CD14-positive monocyte (primary cell): Measurements from ENCODE around the gene IL1A. TPM values are rescaled to one million over a fixed set of nuclear protein-coding genes. Genes with fewer than 3 reads are reported as not detected.

Source experiments
- DNase-seq, 3 donors: peaks; one replicate each; pipeline ENCODE4 v3.0.0-alpha.2; 2011 to 2022
- H2AFZ ChIP-seq: 2 replicates; pipeline ENCODE4 v1.6.0; 2012; ENCODE audit warnings: mild to moderate bottlenecking, low read depth, low read length, inconsistent platforms; ENCODE audit not compliant: insufficient read depth, poor library complexity, severe bottlenecking
- H3K27ac ChIP-seq, 2 donors: 1 replicate in 1 of 2; 2 replicates in 1 of 2; pipeline ENCODE4 v1.5.1; 2012 to 2013; ENCODE audit warnings: low read length in 2 of 2, control low read depth in 1 of 2, inconsistent platforms in 1 of 2, low read depth in 1 of 2, mild to moderate bottlenecking in 1 of 2
- H3K27me3 ChIP-seq, 2 donors: one replicate each; pipeline versions ENCODE4 v1.6.0 to v1.6.1; 2011 to 2013; ENCODE audit warnings: low read length in 2 of 2; ENCODE audit not compliant: control insufficient read depth in 2 of 2, insufficient read depth in 2 of 2
- H3K36me3 ChIP-seq, 2 donors: replicated peaks in 1 of 2; 1 replicate in 1 of 2; 2 replicates in 1 of 2; pipeline versions ENCODE4 v1.5.1 to v1.6.1; 2012 to 2013; ENCODE audit warnings: low read length in 2 of 2, control low read depth in 1 of 2, inconsistent platforms in 1 of 2, mild to moderate bottlenecking in 1 of 2; ENCODE audit not compliant: insufficient read depth in 2 of 2, control insufficient read depth in 1 of 2
- H3K4me1 ChIP-seq, 2 donors: 1 replicate in 1 of 2; 2 replicates in 1 of 2; pipeline versions ENCODE4 v1.5.1 to v1.6.1; 2012 to 2013; ENCODE audit warnings: low read length in 2 of 2, control low read depth in 1 of 2, inconsistent platforms in 1 of 2, mild to moderate bottlenecking in 1 of 2, moderate library complexity in 1 of 2; ENCODE audit not compliant: insufficient read depth in 2 of 2, control insufficient read depth in 1 of 2
- H3K4me2 ChIP-seq: replicated peaks from 2 replicates; pipeline ENCODE3; 2012; ENCODE audit warnings: low read length, moderate library complexity, mild to moderate bottlenecking; ENCODE audit not compliant: poor library complexity, severe bottlenecking; ENCODE audit errors: extremely low read depth
- H3K4me3 ChIP-seq, 3 experiments: fragments of 200-600 bp in 1 of 3; sonication (generic) in 1 of 3; replicated peaks in 1 of 3; 1 replicate in 2 of 3; 2 replicates in 1 of 3; pipeline ENCODE4 v1.5.1; 2011 to 2013; ENCODE audit warnings: low read length in 3 of 3, mild to moderate bottlenecking in 3 of 3, control low read depth in 2 of 3, low read depth in 2 of 3, inconsistent platforms in 1 of 3, moderate library complexity in 1 of 3
- H3K79me2 ChIP-seq: 2 replicates; pipeline ENCODE4 v1.6.0; 2012; ENCODE audit warnings: mild to moderate bottlenecking, control low read depth, inconsistent platforms, low read length, moderate library complexity; ENCODE audit not compliant: insufficient read depth
- H3K9ac ChIP-seq: 2 replicates; pipeline ENCODE4 v1.6.0; 2017; ENCODE audit warnings: low read length, mild to moderate bottlenecking; ENCODE audit not compliant: insufficient read depth, poor library complexity, severe bottlenecking
- H3K9me3 ChIP-seq, 2 donors: replicated peaks in 1 of 2; 1 replicate in 1 of 2; 2 replicates in 1 of 2; pipeline versions ENCODE4 v1.5.1 to v1.6.1; 2012 to 2013; ENCODE audit warnings: low read length in 2 of 2, control low read depth in 1 of 2; ENCODE audit not compliant: control insufficient read depth in 1 of 2, insufficient read depth in 1 of 2
- H4K20me1 ChIP-seq: 2 replicates; pipeline ENCODE4 v1.6.0; 2012; ENCODE audit warnings: mild to moderate bottlenecking, low read length, control low read depth, moderate library complexity; ENCODE audit not compliant: insufficient read depth
- H3K27ac Mint-ChIP-seq, 7 donors: one replicate each; pipeline ENCODE4 v1.8.0; 2020; ENCODE audit warnings: mild to moderate bottlenecking in 7 of 7, mixed read lengths in 7 of 7, moderate library complexity in 6 of 7, inconsistent platforms in 2 of 7
- H3K27me3 Mint-ChIP-seq, 3 donors: one replicate each; pipeline ENCODE4 v1.8.0; 2021 to 2022; ENCODE audit warnings: low read depth in 3 of 3, mild to moderate bottlenecking in 3 of 3, mixed read lengths in 3 of 3, moderate library complexity in 3 of 3, inconsistent platforms in 1 of 3
- H3K36me3 Mint-ChIP-seq, 2 donors: one replicate each; pipeline ENCODE4 v1.8.0; 2020; ENCODE audit warnings: mixed read lengths in 2 of 2, inconsistent platforms in 1 of 2, mild to moderate bottlenecking in 1 of 2
- H3K4me1 Mint-ChIP-seq: one replicate; pipeline ENCODE4 v1.8.0; 2020; ENCODE audit warnings: mild to moderate bottlenecking, mixed read lengths
- H3K4me3 Mint-ChIP-seq, 2 donors: one replicate each; pipeline ENCODE4 v1.8.0; 2020; ENCODE audit warnings: mild to moderate bottlenecking in 2 of 2, mixed read lengths in 2 of 2, moderate library complexity in 1 of 2
- H3K9me3 Mint-ChIP-seq, 7 donors: one replicate each; pipeline ENCODE4 v1.8.0; 2020 to 2022; ENCODE audit warnings: mixed read lengths in 7 of 7, mild to moderate bottlenecking in 6 of 7, moderate library complexity in 6 of 7, inconsistent platforms in 2 of 7
- CTCF ChIP-seq: fragments of 200-600 bp; IDR thresholded peaks from one replicate; pipeline ENCODE4 v1.8.0; 2022; ENCODE audit warnings: antibody characterized with exemption, mild to moderate bottlenecking
- WGBS: methylation state at CpG from one replicate; pipeline ENCODE4 v1.1.5; 2013; ENCODE audit warnings: missing lambda C conversion rate; ENCODE audit not compliant: insufficient coverage; 5-methylcytosine and 5-hydroxymethylcytosine counted together
- intact Hi-C, 2 donors: fragments of 100-400 bp; cut with micrococcal nuclease; formaldehyde crosslinking; loops; one replicate each; pipeline versions ENCODE4 v1.15.0 to v1.15.1; 2023
- polyA plus RNA-seq, 3 donors: library from polyadenylated mRNA; depleted of rRNA in 1 of 3; unstranded in 2 of 3; stranded (reverse) in 1 of 3; fragments of 300-500 nt in 2 of 3; fragments of >200 nt in 1 of 3; fragmentation: Illumina TruSeq in 2 of 3; gene quantifications; 1 replicate in 2 of 3; 2 replicates in 1 of 3; pipeline ENCODE4 v1.2.3, GENCODE V29; 2012 to 2021

Gene IL1A
- polyA plus RNA-seq, 3 donors, result 0.26 to 0.83 TPM; not detected in 1

- intact Hi-C loops, result no loop called here
- peaks cover 3 to 16% of the 10 kb centered on the region in 2 donors for H3K36me3 ChIP-seq
- no peaks in the 10 kb centered on the region for H4K20me1 ChIP-seq
- no peak overlapping the region for H3K9ac ChIP-seq
- TF ChIP-seq CTCF, result no peak
- 40% methylated on average over 2 of the region's 4 CpGs for WGBS
- no peaks in the 10 kb centered on the region for H3K9me3 ChIP-seq
- peaks cover 19 to 20% of the 10 kb centered on the region in 2 donors for H3K4me1 ChIP-seq
- no peak overlapping the region for H2AFZ ChIP-seq
- no peak overlapping the region for H3K27ac ChIP-seq
- no peak overlapping the region for H3K4me2 ChIP-seq
- Mint-ChIP-seq H3K27ac (no peak overlapping the region), H3K27me3 (peaks cover 0 to 2% (median 1%) of the 10 kb centered on the region in 3 donors), H3K9me3 (peaks cover 0 to 2% (median 0%) of the 10 kb centered on the region in 7 donors), H3K36me3 (peaks cover 12 to 18% of the 10 kb centered on the region in 2 donors), H3K4me1 (peaks cover 16% of the 10 kb centered on the region), H3K4me3 (no peak overlapping the region)
- no peak for DNase-seq
- no peak overlapping the region for H3K4me3 ChIP-seq
- H3K27me3 ChIP-seq, result no peaks in the 10 kb centered on the region
- no peaks in the 10 kb centered on the region for H3K79me2 ChIP-seq
Observed at GRCh38 chr2:112733456-112733855, 50.8 kb downstream of the IL1A start.

- peaks cover 2 to 7% of the 10 kb centered on the region in 2 donors for H3K36me3 Mint-ChIP-seq
- Histone ChIP-seq H3K79me2 (no peaks in the 10 kb centered on the region), H3K4me1 (peaks cover 34 to 37% of the 10 kb centered on the region in 2 donors), H3K36me3 (no peaks in the 10 kb centered on the region), H3K27ac (no peak overlapping the region), H3K27me3 (no peaks in the 10 kb centered on the region), H3K9ac (no peak overlapping the region), H3K4me2 (no peak overlapping the region), H3K4me3 (no peak overlapping the region), H3K9me3 (no peaks in the 10 kb centered on the region), H2AFZ (no peak overlapping the region), H4K20me1 (no peaks in the 10 kb centered on the region)
- no peak overlapping the region for H3K27ac Mint-ChIP-seq
- peaks cover 0 to 2% (median 1%) of the 10 kb centered on the region in 3 donors for H3K27me3 Mint-ChIP-seq
- WGBS, result no CpG with 5 or more reads among the region's 2 CpGs
- peaks cover 30% of the 10 kb centered on the region for H3K4me1 Mint-ChIP-seq
- no peak for DNase-seq
- TF ChIP-seq CTCF, result no peak
- H3K4me3 Mint-ChIP-seq, result no peak overlapping the region
- intact Hi-C loops, result no loop called here
- peaks cover 0 to 2% (median 0%) of the 10 kb centered on the region in 7 donors for H3K9me3 Mint-ChIP-seq
Observed at GRCh38 chr2:112731479-112731878, 52.8 kb downstream of the IL1A start.
